ENCODE measurements around the gene AATK.

The AATK gene

DNA sequence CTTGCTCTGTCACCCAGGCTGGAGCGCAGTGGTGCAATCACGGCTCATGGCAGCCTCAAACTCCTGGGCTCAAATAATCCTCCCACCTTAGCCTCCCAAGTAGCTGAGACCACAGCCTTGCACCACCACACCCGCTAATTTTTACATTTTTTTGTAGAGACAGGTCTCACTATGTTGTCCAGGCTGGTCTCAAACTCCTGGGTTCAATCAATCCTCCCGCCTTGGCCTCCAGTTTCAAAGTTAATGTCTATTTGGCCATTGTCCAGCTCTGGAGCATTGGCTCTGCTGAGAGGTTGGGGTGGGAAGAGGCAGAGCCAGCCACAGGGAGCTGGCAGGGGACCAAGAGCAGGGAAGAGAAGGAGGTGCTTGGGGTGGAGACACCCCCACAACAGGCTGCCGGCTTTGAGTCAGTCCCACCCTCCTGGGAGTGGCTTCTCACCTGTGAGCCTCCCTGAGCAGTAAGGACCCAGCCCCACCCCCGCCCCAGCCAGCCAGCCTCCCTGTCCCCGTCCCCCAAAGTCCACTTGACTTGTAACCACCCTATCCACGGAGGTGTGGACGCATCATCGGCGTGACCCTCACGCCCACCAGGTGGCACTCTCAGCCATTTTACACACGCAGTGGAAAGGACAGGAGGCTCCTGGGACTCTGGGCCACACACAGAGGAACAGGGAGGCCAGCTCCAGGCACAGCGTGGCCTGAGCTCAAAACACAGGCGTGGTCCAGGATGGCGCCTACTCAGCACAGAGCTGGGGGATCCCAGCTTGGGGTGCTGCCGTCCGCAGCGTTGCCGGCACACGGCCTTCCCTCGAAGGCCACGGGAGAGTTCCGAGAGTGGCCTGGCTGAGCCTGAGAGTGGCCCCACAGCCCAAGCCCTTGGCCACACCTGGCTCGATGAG is 23.5 kb downstream of the AATK start:
- peak; percentile 54 for DNase-seq

DNA sequence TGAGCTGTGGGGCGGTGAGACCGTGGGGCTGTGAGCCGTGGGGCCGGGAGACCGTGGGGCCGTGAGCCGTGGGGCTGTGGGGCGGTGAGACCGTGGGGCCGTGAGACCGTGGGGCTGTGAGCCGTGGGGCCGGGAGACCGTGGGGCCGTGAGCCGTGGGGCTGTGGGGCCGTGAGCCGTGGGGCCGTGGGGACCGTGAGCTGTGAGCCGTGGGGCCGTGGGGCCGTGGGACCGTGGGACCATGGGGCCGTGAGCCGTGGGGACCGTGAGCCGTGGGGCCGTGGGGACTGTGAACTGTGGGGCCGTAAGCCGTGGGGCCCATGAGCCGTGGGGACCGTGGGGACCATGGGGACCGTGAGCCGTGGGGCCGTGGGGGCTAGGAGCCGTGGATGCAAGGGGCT is 25.3 kb downstream of the AATK start:
- no peak for DNase-seq

DNA sequence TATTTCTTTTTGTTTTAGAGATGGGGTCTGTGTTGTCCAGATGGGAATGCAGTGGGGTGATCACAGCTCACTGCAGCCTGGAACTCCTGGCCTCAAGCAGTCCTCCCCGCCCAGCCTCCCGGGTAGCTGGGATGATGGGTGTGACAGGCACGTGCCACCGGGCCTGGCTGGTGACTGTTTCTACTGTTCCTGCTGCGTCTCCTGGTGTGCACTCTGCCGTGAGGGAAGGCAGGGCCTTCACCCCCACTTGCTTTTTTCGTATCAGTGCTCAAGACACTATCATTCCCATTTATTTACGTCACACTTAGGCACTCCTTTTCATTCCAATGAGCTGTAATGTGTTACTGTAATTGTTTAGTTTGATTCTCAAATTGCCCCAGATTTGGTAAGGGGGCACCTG is 26.0 kb downstream of the AATK start:
- DNase-seq = no peak

DNA sequence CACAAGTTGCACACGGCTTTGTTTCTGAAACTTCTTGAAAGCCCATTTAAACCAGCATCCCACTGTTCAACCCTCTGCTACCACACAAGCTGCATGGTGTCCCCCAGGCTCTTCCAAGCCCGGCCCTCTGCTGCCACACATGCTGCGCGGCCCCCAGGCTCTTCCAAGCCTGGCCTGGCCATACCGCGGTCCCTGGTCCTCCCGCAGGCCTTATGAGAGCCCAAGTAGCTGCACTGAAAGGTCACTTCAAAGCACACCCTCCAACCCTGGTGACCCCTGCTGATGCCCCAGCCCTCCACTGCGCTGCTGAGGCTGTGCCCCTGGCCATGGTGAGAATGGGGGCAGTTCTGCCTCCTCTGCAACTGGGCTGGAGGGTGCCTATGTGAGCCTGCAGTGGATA is 26.6 kb downstream of the AATK start:
- no peak for DNase-seq

DNA sequence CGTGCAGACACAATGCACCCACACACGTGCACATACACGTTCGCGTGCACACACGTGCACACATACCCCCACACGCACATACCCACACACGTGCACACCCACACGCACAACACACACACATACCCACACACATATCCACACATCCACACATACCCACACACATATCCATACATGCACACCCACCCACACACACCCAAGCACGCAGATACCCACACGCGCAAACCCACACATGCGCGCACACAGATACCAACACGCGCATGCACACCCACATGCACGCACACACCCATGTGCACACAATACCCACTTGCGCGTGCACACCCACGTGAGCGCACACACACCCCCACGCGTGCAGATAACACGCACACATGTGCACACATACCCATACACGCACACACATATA is 27.5 kb downstream of the AATK start:
- no peak for DNase-seq

DNA sequence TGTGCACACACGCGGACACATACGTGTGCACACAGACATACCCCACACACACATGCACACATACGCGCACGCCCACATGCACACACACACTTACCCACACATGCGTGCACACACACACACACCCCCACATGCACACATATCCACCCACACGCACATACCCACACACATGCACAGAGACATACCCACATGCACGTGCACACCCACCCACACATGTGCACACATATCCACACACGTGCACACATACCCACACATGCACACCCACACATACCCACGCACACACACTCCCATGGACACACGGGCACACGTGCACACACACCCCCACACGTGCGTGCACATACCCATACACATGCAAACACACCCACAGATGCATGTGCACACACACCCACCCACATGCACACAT is 27.9 kb downstream of the AATK start:
- DNase-seq = no peak

DNA sequence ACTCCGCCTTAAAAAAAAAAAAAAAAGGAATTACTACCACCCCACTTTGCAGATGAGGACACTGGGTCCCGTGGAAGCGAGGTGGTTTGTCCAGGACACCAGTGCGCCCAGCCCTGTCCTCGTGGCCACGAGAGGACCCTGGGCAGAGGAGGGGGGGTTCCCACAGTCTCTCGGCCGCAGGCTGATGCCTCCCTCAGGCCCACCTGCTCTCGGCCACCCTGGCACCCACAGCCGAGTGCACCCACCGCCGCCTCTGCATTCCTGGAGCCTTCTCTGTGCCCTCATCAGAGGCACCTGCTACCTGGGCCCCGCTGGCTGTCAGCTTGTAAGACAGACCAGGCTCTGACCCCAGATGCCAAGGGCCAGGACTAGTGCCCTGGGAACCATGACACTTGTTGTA is 28.8 kb downstream of the AATK start:
- DNase-seq = no peak

DNA sequence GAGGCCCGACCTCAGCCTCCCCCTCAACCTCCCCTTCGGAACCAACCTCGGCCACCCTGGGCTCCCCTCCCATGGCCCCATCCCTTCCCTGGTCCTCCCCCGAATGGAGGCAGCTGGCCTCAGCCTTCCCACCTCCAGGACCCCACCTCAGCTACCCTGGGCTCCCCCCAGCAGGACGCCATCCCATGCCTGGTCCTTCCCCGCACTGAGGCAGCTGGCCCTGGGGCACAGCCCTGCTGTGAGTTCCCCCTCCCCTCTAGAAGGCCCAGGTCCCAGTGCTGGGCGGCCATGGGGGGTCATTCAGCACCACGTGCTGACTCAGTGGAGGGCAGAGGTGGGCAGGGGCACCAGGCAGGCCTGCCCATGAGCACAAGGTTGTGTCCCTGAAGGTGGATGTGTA is 29.7 kb downstream of the AATK start:
- no peak for DNase-seq

DNA sequence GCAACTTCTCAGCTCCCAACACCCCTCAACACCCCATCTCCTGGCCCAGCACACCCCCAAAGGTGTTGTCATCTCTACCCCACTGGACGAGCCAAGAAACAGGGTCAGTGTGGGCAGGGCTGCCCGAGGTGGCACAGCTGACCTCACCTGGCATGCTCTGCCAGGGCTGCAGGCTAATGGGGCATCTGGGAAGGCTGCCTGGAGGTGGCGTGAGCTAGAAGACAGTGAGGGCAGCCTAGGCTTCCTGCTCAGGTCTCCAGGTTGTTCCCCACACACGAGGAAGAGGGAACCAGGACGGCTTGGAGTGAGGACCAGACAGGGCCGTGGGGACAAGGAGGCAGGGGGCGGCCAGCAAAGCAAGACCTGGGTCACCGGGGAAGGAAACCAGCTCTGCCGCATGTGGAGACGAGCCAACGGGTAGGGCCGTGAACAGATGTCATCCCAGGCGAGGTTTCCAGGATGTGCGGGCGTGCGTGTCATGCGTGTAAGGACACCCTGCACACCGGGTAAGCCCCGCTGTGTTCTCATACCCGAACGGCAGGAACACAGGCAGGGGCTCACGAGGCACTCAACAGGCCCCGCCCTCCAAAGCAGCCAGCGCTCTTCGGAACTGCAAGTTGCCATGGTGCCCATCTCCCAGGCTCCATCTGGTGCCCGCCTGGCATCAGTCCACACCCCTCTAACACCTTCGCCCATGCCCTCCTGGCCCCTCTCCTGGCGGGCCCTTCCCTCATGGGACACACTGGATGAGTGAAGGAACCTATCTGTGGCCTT is 30.3 kb downstream of the AATK start:
- DNase-seq = no peak

DNA sequence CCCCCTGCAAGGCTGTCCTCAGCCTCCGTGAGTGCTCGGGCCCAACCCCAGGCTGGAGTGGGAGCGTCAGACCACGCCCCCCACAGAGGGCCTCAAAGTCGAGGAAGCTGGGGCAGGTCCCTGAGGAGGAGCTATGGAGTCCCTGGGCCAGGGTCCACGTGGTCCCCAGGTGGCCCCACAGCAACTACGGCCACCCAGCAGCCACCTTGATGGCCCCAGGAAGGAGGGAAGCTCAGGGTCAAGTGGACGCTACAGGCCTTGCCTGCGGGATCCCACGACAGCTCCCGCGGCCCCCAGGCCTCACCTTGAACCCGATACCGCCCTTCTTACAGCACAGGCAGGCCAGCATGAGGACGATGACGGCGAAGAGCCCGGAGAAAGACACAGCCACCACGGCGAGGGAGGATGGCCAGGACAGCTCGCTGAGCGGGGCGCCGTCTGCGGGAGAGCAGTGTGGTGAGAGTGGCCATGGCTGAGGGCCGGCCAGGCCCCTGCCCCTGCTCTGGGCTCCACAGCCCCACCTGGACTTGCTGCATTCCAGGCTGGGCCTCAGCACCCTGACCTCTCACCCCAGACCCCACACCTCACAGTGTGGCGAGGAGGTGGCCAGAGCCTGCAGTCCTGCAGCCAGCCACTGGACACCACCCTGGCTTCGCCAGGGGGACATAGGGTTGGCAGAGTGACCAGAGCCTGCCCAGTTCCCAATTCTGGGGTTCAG is 31.8 kb downstream of the AATK start:
- no peak for DNase-seq

DNA sequence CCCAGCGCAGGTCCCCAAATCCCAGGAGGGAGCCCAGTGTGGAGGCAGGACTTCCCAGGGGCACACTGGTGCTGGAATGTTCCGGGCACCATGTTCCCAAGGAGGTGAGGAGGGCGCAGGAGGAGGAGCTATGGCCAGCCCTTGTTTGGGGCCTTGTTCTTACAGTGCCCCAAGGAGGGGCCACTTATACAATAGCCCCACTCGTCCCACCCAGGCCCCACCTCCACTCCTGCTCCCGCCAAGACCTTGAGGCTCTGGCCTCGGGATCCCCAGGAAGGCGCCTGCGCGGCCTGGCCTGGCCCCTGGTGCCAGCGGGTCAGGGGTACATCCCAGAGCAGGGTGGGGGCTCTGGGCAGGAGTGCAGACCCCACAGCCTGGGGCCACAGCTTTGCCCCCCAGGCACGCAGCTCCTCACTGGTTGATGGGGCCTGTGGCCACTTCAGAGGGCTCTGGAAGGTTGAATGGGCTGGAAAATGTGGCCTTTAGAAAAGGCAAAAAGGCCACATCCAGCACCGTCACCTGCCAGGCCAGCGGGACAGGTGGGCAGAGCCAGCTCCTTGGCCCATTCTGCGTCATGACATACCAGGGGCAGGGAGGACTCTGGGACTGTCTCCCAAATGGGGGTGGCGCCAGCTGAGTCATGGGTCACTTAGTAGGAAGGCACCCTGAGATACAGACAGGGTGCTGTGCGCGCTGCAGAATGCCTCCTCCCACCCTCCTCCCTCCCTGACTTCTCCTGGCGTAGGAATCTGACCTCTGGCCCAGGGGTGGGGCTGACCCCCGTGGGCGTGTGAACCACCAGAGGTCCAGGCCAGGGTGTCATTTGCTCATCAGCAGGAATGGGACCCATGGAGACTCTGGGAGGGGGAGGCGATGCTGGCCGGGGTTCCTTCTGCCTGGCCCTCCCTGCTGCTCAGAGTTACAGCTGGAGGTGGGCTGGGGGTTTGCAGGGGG is 33.0 kb downstream of the AATK start:
- DNase-seq = no peak

DNA sequence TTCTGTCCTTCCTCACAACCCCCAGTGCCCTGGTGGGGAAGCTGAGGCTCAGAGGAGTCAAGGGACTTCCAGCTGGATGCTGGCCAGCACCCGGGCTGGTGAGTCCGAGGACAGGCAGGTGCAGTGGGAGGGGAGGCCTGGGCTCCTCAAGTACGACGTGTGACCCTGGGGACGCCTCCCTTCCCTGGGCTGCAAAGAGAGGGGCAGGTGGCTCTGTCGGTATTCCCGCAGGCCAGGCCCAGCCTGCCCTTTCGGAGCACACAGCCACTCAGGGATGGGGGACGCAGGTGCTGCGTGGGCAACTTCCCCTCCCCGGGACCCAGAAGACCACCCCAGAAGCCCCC is 33.9 kb downstream of the AATK start:
- DNase-seq = no peak

DNA sequence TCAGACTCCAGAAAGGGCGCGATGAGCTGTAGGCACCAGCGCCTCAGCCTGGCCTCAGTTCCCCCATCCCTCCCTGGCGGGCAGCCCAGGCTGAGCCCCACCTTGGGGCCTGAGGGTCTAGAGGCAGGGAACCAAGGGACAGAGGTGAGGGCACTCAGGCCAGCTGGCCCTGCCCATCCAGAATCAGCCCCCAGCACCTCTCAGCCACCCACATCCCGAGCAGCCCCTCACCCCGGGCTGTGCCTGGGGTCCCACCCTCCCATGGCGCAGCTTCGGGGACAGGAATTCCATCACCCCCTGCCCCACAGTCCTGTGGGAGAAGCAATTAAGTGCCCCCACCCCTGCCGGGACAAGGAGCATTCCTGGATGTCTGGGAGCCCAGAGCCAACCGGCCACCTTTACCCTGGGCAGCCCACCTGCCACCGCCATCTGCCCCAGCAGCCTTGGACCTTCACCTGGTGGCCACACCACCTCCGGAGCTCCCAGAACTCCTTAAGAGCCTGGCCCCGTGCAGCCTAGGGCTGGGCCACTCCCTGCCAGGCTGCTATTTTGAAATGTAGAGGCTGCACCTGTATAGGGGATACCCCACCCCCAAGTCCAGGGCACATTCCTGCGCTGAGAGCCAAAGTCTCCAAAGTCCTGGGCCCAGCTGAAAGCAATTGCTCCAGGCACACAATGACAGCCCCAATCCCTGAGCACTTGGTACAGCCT is 34.4 kb downstream of the AATK start:
- no peak for DNase-seq

DNA sequence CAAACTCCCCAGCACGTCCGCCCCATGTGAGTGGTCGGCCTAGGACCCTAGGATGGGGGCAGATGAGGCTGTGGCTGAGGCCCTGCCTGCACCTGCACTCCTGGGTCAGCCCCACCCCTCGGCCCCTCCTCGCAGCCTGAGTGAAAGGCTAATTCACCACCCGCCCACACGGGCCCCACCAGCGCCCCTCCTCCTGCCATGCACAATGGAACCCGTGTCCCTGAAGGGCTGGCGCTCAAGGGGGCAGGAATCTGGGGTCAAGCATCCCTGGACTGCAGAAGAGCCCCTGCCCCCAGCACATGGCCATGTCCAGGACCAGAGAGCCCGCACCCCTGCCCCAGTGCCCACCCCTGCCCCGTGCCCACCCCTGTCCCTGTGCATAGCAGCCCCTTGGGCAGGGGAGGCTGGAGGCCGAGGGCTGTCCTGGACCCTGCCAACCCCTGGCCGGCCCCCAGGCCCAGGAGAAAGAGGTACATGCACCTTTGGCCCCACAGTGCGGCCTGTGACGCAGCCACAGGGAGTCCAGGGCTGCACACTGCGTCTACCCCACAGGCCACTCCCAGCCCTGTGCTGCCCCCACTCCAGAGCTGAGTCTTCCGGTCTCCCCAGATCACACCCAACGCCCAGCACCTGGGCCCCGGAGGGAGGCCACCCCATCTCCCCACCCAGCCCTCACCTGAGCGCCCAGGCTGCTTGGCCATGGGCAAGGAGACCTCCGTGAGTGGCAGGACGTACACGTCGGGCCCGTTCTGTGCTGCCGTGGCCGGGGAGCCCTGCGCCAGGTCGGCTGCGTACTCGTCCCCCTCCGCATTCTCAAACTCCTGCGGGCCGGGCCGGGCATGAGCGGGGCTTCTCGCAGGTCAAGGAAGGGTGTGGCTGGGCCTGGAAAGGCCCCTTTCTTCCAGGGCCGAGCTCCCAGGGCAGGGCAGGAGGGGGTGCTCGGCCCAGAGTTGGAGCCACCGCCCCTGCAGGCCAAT is 35.3 kb downstream of the AATK start:
- no peak for DNase-seq

DNA sequence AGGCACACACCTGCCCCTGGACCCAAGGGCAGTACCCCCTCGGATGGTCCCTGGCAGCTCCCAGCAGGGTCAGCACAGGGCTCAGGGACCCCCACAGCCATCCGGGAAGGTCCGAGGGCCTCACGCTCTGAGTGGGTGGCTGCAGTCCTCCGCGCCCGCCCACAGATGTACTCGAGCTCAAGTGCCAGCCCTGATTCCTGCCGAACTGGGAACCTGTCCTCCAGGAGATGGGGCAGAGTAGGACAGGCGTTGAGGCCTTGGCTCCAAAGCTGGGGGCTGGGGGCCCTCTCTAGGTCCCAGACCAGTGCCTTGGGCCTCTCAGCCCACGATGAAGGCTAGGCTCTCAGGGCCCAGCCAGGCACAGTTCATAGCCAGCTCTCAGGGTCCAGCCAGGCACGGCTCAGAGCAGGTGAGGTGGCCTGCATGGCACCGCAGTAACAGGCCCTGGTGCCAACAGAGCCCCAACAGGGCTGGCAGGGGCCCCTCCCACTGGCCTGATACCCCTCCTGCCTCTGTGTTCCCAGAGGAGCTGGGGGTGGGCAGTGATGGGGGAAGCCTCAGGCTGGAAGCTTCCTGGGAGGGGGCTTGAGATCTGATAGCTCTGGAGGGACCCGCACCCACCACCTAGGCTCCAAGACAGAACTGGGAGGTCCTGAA is 36.2 kb downstream of the AATK start:
- DNase-seq = no peak

DNA sequence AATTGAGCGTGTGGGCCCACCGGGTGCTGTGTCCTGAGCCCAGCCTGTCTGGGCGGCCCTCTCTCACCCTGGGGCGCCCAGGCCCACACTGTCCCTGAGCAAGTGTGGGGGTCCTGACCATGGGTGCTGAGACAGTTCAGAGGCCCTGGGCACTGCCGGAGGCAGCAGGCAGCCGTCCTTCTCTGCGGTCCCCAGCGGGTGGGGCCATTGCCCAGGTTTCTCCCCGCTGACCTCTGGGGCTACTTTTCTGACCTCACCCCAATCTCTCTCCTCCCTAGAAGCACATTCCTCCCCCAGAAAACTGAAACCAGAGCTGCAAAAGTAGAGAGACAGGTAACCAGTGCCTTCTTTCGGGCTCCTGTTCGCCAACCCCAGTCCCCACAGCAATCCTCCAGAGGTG is 36.7 kb downstream of the AATK start:
- no peak for DNase-seq

DNA sequence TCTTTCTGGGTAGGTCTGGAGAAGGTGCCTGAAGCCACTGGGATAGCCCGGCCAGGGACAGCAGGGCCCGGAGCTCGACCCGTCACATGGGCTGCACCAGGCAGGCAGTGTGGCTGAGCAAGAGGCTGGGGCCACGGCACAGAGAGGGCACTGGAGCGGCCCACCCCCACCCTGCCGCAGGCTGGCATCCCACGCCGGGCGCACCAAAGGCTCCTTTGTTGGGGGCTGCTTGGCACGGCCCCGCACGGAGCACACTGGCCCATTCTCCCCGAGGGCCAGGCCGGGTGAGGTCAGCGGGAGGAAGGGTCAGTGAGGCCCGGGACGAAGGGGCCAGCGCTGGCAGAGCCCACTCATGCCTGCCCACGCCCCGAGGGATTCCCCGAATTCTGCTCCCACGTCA is 37.2 kb downstream of the AATK start:
- no peak for DNase-seq

DNA sequence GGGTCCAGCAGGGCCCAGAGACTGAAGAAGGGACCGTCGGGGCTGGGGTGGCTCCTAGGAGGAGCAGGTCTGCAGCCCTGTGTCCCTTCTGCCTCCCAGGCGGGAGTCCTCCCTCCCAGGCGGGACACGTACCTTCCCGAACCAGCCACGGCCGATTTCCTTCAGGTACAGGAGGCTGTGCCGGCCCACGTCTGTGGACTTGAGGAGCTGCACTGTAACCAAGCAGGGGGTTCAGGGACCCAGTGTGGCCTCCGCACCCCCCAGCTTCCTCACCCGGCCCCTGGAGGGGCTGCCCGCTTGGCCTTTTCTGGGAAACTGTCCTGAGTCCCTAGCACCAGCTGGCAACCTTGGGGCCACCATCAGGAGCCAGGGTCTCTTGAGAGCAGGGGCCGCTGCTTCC is 37.7 kb downstream of the AATK start:
- DNase-seq = no peak

DNA sequence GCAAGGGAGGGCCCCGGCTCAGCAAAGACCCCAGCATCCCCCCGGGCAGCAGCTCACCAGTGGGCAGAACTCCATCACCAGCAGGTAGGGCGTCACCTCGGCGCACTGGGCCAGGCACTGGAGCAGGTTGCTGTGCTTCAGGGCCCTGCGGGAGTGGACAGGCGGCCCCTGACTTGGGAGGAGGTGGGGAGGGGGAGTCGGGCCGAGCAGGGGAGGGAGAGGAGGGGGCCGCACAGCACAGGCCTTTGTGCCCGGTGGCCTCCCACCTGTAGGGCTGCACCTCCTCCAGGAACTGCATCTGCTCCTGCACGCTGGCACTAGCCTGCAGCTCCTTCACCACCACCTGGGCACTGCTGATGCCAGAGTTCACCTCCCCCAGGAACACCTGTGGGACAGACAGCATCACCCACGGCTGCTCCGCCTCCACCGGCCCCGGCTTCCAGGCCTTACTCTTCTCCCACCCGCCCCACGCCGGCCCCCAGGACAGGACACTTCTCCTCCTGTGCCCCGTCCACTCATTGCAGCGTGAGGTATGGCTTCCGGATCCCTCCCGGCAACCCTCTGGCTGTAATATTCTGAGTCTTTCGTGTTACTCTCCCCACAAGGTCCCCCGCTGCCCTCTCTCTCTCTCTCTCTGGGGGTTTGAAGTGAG is 38.4 kb downstream of the AATK start:
- DNase-seq = no peak
